Right ventricle myocardium inferior (tissue), 1 donor: ENCODE results near the gene TP53RK. TPM values are rescaled to one million over a fixed set of nuclear protein-coding genes. Genes with fewer than 3 reads are reported as not detected.

ENCODE experiments used
- ATAC-seq: fragments of 200-7000 bp; cut with Tn5 transposase; one replicate; pipeline ENCODE4 v1.9.1; 2020; ENCODE audit warnings: mild to moderate bottlenecking, moderate library complexity
- DNase-seq: peaks from one replicate; pipeline ENCODE4 v3.0.0; 2021; ENCODE audit errors: missing footprints
- intact Hi-C: fragments of 100-400 bp; cut with DNase I; formaldehyde crosslinking; loops from one replicate; pipeline ENCODE4 v1.11.0; 2022
- total RNA-seq: library from RNA; stranded (reverse); fragmentation: NEBNext Ultra II Directional; extraction: Animal tissue kit (Norgen Biotek cat#: 25700); gene quantifications from one replicate; pipeline ENCODE4 v1.2.1, GENCODE V29; 2021
- donor health status: DM: no; HTN: yes; CAD: no; lungs with severe emphysema.

The TP53RK gene
- total RNA-seq, 1 donor from 2014 or later = 5.6 TPM

DNA sequence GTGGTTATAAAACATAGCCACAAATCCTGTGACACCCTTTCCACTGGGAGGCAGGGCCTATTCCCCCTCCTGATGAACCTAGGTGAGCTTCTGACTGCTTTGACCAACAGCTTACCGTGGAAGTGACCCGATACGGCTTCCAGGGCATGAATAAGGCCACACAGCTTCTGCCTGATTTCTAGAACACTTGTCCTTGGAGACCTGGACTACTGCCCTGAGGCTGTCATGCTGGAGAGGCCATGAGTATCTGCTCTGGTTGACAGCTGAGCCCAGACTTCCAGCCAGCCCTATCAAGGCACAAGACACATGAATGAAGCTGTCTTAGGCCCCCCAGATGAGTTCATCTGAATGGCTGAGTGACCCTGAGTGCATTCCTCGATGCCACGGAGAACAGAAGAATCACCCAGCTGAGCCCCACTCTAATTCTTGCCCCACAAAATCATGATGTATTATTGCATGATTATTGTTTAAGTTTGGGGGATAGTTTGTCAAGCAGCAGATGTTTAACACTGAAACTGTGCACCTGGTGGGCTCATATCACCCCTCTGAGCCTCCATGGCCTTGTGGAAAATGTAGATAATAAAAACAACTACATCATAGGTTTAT, 16.6 kb downstream of the TP53RK start:
- ATAC-seq (no peak), DNase-seq (no peak)
- intact Hi-C loops = no loop called here

DNA sequence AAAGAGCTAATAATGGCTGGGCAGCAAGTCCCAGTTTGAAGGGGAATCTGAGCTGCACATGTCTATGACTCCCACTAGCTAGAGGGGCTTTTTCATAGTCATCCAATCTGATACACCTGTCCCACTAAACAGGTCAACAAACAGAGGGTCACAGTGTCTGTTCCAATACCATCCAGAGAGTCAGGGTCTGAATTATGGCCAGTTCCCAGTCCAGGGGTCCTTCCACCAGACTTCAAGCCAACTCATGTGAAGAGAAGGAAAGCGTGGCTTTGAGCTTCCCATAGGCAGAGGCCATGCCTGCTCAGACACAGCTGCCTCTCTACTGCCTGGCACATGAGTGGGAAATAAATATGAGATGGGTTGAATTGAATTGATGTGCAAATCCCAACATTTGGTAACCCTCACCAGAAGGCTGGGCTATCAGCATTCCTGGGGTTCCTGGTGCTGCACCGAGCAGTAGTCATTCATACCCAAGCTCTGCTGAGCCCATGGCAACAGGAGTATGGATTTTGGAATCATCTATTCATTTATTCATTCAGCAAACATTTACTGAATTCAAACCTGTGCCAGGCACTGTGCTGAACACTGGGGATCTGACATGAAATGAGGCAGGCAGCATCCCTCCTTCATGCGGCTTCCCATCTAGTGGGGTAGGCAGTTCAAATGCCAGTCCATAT, 17.2 kb downstream of the TP53RK start:
- intact Hi-C loops = no loop called here
- DNase-seq (no peak), ATAC-seq (no peak)

DNA sequence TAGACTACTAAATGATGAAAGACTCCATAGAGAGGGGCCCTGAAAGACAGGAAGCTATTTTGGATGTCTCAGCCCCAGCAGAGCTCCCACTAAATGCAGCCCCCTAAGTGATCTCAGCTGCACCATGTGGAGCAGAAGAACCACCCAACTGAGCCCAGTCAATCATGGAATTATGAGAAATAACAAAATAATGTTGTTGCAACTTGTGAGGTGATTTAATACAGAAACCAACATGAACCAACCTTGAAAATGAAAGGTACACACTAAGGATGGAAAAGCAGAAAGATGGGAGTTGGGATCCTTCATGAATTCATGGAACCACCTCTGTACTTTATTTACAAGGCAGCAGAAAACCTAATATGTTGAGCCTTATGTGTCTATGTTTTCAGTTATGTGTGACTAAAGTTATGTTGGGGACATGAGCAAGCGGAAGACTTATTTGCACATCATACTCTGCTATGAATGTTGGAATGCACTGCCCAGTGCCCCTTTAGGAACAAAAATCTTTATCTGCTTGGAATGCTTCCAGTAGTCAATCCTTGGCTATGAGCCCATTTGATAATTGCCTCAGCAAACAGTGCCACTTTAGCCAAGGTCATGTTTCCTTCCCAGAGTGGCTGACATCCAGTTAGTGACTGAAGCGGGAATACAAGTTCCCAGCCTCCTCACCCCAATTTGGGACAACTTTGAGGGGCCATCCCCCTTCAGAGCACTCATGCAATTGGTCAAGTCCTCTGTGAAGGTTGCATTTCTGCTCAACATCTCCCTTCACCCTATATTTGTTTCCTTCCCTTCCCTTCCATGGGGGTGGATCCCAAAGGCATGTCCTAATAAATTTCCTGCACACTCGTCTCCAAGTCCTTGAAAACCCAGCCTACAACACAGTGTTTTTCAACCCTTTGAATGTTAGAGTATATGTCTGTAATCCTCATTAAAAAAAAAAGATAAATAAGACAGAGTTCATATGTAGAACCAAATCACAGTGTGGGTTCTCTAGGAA, 18.4 kb downstream of the TP53RK start:
- DNase-seq = no peak
- intact Hi-C loops = no loop called here
- ATAC-seq = no peak

DNA sequence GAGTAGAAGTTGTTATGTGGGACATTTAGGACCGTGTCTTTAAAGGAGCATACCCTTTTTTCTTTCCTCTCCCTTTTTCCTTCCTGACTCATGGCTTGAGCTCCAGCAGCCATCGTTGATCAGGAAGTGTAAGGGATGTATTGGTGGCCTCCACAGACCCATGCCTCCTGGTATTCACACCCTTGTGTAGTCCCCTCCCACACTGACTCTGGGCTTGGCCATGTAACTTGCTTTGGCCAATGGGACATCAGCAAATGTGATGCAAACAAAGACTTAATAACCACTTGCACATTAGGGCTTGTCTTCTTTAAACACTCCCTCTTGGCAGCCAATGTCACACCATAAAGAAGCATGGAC, 19.0 kb downstream of the TP53RK start:
- DNase-seq (no peak), ATAC-seq (no peak)
- intact Hi-C loops = no loop called here

DNA sequence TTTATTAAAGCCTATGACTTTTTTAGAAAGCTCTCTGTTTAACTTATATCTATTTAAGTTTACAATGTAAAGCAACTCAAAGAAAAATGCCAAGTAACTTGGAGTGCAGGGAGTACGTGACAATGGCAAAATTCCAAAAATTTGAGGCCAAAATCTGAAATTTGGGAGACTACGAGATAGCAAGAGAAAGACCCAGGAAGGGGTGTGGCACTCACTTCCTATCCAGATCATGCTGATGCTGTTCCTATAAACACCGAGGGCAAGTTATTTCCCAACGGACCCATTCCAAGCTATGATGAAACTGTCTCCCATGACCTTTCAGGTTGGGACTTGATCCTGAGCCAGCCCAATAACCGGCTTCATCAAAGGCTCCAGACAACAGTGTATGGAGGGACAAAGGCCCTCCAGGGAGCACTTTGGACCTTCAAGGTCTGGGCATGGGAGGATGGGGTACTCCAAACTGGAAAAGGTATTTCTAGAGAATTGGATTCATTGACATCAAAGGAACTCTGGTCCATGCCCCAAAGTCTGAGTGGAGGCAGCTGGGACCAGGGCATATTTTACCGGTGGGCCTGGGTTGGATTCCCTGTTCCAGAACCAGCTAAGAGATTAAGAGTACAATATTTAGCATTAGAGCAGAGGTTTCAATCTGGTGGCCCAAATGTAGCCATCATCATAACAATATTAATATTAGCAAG, 22.3 kb downstream of the TP53RK start:
- ATAC-seq = no peak
- DNase-seq = no peak
- intact Hi-C loops = no loop called here

DNA sequence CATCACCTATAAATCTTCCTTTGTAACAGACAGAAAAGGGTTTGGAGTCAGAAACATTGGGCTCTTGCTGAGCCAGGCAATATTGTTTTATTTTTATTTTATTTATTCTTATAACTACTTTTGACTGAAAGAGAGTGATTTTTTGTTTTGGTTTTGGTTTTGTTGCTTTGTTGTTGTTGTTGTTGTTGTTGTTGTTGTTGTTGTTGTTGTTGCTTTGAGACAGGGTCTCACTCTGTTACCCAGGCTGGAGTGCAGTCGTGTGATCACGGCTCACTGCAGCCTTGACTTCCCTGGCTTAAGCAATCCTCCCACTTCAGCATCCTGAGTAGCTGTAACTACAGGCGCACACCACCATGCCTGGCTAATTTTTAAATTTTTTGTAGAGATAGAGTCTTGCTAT, 22.9 kb downstream of the TP53RK start:
- ATAC-seq = no peak
- intact Hi-C loops = no loop called here
- DNase-seq = no peak

DNA sequence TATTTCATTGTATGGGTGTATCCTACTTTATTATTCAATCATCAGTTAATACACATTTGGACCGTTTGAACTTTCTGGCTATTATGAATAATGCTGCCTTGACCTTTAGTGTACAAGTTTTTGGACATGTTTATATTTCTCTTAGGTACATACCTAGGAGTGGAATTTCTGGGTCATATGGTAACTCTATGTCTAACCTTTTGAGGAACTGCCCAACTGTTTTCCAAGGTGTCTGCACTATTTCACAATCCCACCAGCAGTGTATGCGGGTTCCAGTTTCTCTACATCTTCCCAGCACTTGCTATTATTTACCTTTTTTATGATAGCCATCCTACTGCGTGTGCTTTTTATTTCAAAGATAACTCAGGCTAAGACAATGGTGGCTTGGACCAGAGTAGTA, 23.6 kb downstream of the TP53RK start:
- no peak for DNase-seq
- no peak for ATAC-seq
- intact Hi-C loops = no loop called here

DNA sequence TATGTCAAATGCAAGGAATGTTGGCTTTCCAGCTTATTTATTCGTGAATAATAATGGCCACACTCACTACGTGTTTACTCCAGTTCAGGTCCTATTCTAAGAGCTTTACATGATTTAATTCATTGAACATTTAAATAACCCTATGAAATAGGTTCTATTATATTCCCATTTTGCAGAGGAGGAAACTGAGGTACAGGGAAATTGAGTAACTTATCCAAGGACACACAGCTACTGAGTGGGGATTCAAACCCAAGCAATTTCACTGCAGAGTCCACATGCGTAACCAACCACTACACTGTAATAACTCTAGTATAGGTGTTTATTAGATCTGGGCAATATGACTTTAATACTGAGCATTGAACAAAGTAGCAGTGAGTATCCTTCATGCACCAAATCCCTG, 25.7 kb downstream of the TP53RK start:
- intact Hi-C loops = no loop called here
- DNase-seq = no peak
- no peak for ATAC-seq

DNA sequence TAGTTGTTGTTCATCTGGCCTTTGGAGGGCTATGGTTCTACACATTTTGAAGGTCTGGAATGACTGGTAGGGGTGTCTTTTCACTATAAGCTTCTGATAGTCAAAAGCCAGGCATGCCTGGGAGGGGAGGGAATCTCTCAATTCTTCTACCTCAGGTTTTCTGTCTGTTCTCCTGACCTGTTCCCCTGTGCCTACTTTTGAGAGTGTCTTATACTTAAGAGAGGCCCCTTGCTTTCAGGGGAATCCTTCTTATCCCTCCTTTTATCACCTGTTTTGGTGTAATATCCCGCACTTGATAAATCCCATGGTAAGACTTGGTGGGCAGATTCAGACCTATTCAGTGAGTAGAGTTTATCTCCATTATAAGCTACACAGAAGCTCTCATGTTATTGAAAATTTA, 27.6 kb downstream of the TP53RK start:
- no peak for ATAC-seq
- intact Hi-C loops = no loop called here

DNA sequence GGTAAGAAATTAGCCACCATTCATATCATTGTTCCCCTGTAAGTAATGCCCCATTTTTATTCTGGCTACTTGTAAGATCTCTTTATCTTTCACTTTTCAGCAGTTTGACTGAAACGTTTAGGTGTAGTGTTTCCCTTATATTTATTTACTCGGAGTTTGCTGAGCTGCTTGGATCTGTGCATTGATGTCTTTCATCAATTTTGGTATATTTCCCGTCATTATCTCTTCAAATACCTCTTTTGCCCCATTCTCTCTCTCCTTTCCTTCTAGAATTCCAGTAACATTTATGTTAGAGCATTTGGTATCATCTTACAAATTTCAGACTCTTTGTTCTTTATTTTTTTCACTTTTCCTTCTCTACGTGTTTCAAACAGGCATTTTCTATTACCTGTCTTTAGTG, 28.8 kb downstream of the TP53RK start:
- no peak for DNase-seq
- ATAC-seq = no peak
- intact Hi-C loops = no loop called here

More for the DNA sequence above, 27.6 kb downstream of the TP53RK start:
- DNase-seq = no peak

DNA sequence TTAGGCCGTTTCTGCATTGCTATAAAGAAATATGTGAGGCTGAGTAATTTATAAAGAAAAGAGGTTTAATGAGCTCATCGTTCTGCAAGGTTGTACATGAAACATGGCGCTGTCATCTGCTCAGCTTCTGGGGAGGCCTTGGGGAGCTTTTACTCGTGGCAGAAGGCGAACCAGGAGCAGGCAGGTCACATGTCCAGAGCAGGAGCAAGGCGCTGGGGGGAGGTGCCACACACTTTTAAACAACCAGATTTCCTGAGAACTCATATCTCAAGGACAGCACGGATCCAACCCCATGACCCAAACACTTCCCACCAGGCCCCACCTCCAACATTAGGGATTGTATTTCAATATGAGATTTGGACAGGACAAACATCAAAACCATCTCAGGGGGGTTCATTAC, 31.6 kb downstream of the TP53RK start:
- ATAC-seq (no peak), DNase-seq (no peak)
- intact Hi-C loops = no loop called here

DNA sequence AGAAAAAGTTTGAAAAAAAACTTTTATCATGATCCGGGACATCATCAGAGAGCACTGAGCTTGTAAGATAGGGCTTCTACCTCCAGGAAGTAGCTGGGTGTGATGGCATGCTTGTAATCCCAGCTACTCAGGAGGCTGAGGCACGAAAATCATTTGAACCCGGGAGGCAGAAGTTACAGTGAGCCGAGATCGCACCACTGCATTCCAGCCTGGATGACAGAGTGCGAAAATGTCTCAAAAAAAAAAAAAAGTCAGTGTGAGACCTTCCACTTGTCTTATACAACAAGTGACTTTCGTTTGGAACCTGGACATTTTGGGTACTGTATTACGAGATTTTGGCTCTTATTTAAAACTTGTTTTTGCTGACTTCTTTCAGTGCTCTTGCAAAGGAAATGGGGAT, 32.1 kb downstream of the TP53RK start:
- no peak for ATAC-seq
- DNase-seq = no peak
- intact Hi-C loops = no loop called here

DNA sequence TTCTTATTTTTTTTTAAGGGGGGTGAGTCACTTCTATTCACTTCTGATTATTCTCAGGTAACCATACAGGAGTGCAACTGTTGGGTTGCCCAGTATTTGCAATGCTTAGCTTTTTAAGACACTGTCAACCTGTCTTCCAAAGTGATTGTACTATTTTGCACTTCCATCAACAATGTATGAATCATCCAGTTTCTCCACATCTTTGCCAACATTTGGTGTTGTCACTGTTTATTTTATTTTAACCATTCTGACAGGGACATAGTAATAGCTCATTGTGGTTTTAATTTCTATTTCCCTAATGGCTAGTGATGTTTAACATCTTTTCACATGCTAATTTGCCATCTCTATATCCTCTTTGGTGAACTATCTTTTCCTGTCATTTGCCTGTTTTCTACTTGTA, 36.5 kb downstream of the TP53RK start:
- ATAC-seq (no peak), DNase-seq (no peak)
- intact Hi-C loops = no loop called here

DNA sequence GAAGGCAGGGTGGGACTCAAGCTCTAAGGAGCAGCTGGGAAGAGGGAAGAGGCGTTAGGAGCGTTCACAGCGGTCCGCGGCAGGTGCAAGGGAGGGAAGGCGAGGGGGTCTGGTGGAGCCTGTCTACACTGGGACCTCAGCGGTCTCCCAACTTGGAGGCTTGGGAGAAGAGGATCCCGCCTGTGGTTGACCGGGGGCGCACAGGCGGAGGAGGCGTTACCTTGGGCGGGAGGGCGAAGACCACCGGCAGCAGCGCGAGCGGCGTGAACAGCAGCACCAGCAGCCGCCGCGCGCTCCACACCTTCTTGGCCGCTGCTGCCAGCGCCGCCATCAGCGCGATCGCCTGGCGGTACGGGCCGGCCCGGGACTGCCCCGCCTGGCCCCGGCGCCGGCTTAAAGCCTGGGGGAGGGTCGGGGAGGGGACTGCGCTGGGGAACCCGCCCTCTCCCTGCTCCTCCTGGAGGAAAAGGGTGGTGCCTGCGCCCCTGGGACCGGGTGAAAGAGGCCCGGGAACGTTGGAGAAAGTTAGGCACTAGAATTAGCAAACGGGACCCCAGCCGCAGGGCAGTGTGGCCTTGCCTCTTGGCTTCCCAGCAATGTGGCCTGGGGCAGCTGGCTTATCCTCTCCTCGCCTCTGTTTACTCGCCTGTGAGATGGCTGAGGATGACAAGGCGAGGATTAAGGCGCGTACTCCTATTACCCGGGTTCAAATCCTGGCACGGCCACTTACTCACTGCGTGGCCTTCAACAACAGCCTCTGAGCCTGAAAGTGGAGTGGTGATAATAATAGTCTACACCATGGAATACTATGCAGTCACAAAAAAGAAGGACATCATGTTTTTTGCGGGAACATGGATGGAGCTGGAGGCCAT, 37.9 kb downstream of the TP53RK start, which contains the start of gene SLC13A3:
SLC13A3 (minus strand) TSS at position 369 of the 872 bp plus-strand sequence; CDS start at position 331, 38 bp downstream.
- ATAC-seq (no peak), DNase-seq (no peak)
- intact Hi-C loops = no loop called here

DNA sequence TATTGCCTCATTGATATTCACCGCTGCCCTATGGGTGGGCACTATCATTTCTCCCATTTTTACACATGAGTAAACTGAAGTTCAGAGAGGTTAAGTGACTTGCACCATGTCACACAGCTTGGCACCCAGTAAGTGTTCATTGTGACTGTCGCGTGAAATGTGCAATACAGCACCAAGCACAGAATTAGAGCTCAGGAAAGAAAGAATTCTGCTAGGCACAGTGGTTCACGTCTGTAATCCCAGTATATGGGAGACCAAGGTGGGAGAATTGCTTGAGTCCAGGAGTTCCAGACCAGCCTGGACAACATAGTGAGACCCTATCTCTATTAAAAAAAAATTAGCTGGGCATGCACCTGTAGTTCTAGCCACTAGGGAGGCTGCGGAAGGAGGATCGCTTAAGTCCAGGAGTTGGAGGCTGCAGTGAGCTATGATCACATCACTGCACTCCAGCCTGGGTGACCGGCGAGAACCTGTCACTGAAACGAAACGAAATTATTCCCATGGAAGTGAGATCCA, 38.6 kb downstream of the TP53RK start:
- no peak for ATAC-seq
- DNase-seq = no peak
- intact Hi-C loops = no loop called here

DNA sequence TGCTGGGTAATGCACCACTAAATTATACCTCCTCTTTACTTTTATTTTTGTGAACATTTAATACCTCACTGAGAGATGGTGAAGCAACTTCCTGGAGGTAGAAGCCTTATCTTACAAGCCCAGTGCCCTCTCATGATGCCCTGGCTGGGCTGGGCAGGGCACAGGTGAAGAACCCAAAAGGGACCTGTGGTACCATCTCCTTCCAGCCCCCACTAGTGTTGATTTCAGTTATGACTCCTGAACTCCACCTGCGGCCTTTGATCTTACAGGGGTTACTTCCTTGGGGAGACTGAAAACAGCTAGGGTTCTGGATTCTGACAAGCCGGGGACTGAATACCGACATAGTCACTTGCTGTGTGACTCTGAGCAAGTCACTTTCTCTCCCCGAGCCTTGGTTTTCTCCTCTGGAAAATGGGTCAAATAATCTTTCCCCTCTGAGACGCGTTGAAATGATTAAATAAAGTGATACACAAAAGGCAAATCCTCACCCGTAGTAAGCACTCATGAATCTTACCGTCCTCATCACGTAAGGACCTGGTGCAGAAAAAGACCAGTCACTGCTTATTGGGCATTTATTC, 39.2 kb downstream of the TP53RK start:
- ATAC-seq (no peak), DNase-seq (no peak)
- intact Hi-C loops = no loop called here

DNA sequence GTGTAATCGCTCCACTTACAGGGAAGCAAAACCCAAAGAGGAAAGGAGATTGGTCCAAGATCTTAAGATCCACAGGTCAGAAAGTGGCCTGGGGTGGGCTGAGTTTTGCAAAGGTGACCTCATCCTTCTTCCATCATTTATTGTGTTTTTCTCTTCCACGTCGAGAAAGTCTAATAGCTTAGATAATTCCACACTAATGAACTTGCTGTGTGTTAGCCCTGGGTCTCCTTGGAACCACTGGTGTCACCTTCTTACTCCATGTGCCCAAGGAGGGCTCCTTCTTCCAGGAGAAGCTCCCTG, 39.6 kb downstream of the TP53RK start:
- no peak for DNase-seq
- intact Hi-C loops = no loop called here
- no peak for ATAC-seq
